Breast epithelium (tissue), 3 donors: Measurements from ENCODE around the gene MRTFA.

Experiments
- CTCF ChIP-seq, 3 donors: fragments of 450-650 bp; IDR thresholded peaks; one replicate each; pipeline ENCODE4 v1.5.1; 2016 to 2017; ENCODE audit warnings: antibody characterized with exemption in 3 of 3, mild to moderate bottlenecking in 3 of 3, moderate library complexity in 3 of 3
- POLR2A ChIP-seq: fragments of 450-650 bp; IDR thresholded peaks from one replicate; pipeline ENCODE4 v1.6.1; 2016; ENCODE audit warnings: antibody characterized with exemption, mild to moderate bottlenecking, moderate library complexity
- POLR2AphosphoS5 ChIP-seq, 3 donors: sonication (generic); formaldehyde crosslinking; IDR thresholded peaks; one replicate each; pipeline ENCODE4 v1.6.1; 2017; ENCODE audit warnings: antibody characterized with exemption in 3 of 3

GRCh38 chr22:40611606-40612005 lies 24.9 kb downstream of the MRTFA start:
- TF ChIP-seq CTCF (IDR thresholded peaks at IDR 0.05) (no peak), POLR2A (no peak), POLR2AphosphoS5 (IDR thresholded peaks at IDR 0.05) (no peak)
